UCSD-AML1 (cell line): Measurements from ENCODE around the gene ERAS.
"Not testable (repeated sequence)": the region's sequence is repeated elsewhere in the genome, so short reads cannot be mapped to it uniquely, and the experiment has no call there.

Source experiments
- DNase-seq: peaks from one replicate; lab custom pipeline; 2025; ENCODE audit not compliant: unreplicated experiment; lab: John Stamatoyannopoulos, UW

ERAS gene

GRCh38 chrX:48831136-48831908, 5.0 kb downstream of the ERAS start:
- DNase-seq: no peak

GRCh38 chrX:48831909-48832291, 5.6 kb downstream of the ERAS start:
- DNase-seq: no peak

GRCh38 chrX:48833542-48834138, 7.3 kb downstream of the ERAS start:
- no peak for DNase-seq

GRCh38 chrX:48834383-48834709, 8.0 kb downstream of the ERAS start:
- no peak for DNase-seq

GRCh38 chrX:48835524-48836329, 9.4 kb downstream of the ERAS start, which contains the start of gene PCSK1N:
Gene PCSK1N, minus strand, starts transcription at chrX:48835610. Its CDS starts 78 bp downstream, at chrX:48835532.
- DNase-seq: no peak

- no peak for DNase-seq
These were observed 13.4 kb downstream of the ERAS start for GRCh38 chrX:48839686-48840085.

GRCh38 chrX:48848847-48849246, 22.5 kb downstream of the ERAS start:
- no peak for DNase-seq

GRCh38 chrX:48852857-48853256, 26.5 kb downstream of the ERAS start:
- no peak for DNase-seq

- not testable (repeated sequence) for DNase-seq
These were observed 27.2 kb downstream of the ERAS start for GRCh38 chrX:48853494-48853893.

GRCh38 chrX:48854121-48854804, 27.9 kb downstream of the ERAS start:
- not testable (repeated sequence) for DNase-seq

GRCh38 chrX:48854898-48855297, 28.6 kb downstream of the ERAS start:
- no peak for DNase-seq

- no peak for DNase-seq
These were observed 37.9 kb downstream of the ERAS start for GRCh38 chrX:48864210-48864609.

GRCh38 chrX:48872017-48872416, 45.7 kb downstream of the ERAS start:
- DNase-seq: not testable (repeated sequence)

- not testable (repeated sequence) for DNase-seq
These were observed 50.6 kb downstream of the ERAS start for GRCh38 chrX:48876944-48877343.
